GM21423 (cell line): ENCODE results near the gene UBLCP1.
"Not testable (repeated sequence)": the region's sequence is repeated elsewhere in the genome, so short reads cannot be mapped to it uniquely, and the experiment has no call there.

Experiments
- ATAC-seq: cut with Tn5 transposase; IDR thresholded peaks from one replicate; pipeline ENCODE4 v1.9.1; 2021; ENCODE audit warnings: mild to moderate bottlenecking, moderate library complexity; ENCODE audit not compliant: unreplicated experiment

Gene UBLCP1, protein sequence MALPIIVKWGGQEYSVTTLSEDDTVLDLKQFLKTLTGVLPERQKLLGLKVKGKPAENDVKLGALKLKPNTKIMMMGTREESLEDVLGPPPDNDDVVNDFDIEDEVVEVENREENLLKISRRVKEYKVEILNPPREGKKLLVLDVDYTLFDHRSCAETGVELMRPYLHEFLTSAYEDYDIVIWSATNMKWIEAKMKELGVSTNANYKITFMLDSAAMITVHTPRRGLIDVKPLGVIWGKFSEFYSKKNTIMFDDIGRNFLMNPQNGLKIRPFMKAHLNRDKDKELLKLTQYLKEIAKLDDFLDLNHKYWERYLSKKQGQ

DNA sequence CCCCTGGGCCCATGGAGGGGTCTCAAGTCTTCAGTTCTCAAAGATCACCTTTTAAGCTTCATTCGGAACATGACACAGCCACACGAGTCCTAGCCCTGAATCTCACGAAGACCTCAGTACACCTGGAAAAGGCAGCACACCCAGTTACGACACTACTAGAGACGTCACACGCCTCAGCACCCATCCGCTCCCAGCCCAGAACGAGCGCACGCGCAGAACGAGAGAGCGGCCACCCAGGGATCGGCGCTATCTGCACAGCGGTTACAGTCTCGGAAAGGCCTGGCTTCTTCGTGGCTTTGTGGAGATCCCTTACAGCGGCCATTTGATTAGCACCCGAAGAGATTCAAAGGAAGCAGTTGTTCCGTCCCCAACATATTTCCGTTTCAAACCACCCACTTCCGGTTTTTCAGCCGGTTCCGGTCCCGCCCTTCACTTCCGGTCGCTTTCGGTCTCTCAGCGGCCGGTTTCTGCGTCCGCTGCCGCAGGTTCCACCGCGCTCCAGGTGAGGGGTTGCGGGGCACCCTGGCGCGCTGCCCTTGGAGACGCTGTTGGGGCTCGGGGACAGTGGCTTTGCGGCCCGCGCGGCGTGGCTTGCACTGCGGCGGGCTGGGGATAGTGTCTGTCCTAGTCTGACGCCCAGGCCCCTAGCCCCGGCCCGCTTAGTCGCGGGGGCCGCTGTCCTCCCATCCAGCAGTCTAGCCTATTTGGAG is at the start of gene UBLCP1:
Gene UBLCP1, plus strand, starts transcription at position 432 of the 710 bp plus-strand sequence. CDS start 5,626 bp downstream, outside the sequence.
- ATAC-seq, result peak; percentile 91

DNA sequence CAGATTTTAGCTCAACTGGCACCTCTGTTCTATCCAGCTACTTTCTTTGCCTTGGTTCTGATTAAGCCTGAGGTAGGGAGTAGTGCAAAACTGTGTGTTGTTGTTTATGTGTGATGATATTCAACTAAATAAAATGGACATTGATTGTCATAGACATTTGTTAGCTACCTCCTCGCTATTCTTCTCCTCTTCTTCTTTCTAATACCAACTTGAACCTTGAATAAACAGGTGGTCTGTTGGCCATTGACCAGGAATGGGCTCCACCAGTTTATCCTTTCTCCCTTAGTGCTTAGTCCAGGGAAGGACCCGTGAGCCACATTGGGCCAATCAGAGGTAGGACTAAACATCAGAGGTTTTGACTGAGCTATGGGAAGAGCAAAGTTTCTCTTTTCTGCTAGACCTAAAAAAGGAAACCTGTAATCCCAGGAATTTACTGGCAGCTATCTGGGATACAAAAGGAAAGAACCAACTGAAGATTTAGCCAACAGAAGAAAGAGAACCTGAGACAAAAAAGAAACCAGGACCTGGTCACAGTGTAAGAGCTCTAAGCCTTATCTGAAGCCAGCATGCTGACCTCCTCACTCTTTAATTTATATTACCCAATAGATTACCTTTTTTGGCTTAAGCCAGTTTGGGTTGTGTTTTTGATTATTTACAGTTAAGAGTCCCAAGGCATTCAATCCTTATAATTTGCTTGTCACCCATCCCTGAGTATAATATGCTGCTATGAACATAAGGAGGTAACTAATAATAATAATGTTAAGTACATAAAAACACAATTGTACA is 48.4 kb upstream of the UBLCP1 start:
- no peak for ATAC-seq

DNA sequence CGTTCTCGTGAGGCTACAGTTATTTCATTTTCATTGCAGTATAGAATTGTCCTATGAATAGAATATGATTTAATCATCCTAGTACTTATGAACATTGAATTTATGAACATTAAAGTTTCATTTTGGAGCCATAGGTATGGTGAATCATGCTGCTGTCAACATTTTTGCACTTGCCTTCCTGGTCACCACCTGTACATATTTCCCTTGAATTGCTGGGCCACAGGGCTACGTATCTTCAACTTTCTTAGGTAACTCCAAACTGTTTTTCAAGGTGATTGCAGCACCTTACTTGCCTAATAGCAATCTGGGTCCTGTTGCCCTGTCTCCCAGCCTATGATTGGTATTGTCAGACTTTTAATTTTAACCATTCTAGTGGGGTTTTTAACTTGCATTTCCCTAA is 47.2 kb upstream of the UBLCP1 start:
- no peak for ATAC-seq

DNA sequence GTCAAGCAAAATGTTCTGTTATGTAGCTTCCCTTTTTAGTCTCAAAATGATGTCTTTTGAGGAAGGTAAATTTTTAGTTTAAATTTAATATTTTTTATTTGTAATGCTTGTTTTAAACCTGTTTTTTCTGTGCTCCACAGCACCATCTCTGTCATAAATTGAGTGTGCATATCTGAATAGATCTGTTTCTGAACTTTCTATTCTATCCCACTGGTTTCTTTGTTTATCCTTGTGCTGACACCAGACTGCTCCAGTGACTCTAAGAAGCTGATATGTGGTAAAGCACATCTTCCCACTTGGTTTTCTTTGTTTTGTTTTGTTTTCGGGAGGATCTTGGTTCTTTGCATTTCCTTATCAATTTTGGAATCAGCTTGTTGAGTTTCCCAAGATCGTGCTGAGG is 46.6 kb upstream of the UBLCP1 start:
- no peak for ATAC-seq

DNA sequence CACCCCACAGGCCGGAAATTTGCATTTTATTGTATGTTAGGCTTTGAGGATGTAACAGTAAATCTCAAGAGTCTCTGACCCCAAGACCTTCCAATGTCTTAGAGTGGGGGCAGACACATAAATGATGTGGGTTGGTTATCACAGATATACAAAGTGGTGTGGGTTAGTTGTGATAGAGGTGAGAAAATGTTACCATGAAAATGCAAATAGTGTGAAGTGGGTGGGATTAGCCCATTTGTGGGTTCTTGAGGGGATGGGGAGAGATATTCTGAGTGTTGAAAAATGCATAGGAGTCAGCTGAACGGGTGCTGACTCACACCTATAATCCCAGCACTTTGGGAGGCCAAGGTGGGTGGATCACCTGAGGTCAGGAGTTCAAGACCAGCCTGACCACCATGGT is 45.9 kb upstream of the UBLCP1 start:
- no peak for ATAC-seq

DNA sequence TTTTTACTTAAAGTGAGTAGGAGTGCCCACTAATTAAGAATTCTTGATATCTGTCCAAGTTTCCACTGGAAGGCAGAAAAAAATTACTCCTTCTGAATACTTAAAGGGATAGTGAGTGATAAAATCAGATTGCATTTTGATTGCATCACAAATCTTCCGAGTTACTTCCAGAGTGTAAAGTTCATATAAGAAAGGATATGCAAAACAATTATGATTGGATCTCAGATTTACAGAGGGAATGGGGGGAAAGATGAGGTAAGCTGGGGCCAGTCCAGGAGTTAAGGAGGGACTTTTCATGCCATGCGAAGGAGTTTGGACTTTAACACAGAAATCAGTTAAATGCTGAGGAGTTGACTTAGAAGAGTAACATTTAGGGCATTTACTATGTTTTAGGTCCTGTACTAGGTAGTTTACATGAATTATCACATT is 44.5 kb upstream of the UBLCP1 start:
- no peak for ATAC-seq

DNA sequence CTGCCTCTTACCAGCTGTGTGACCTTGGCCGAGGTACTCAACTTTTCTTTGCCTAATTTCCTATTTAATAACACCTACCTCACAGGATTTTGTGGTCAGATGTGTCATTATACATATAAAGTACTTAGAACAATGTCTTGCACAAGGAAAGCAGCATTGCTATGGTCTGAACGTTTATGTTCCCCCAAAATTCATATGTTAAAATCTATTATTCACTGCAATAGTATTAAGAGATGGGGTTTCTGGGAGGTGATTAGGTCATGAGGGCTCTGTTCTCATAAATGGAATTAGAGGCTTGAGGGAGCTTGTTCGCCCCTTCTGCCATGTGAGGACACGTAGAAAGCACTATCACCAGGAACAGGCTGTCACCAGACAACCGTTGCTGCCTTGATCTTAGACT is 42.9 kb upstream of the UBLCP1 start:
- no peak for ATAC-seq

DNA sequence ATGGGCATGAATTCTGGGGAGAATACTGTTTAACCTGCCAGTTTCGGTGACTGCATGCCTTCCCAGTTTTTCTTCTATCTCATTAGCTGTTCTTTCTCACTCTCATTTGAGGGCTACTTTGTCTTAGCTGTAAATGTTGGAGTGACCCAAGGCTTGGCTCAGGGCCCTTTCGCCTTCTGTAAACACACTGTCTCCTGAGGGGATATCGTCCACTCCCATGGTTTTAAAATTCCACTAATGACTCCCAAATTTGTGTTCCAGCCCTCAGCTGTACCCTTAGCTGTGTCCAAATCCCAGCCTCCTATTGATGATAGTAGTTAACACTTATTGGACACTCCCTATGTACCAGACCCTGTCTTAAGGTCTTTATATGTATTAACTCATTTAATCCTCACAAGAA is 39.6 kb upstream of the UBLCP1 start:
- no peak for ATAC-seq

DNA sequence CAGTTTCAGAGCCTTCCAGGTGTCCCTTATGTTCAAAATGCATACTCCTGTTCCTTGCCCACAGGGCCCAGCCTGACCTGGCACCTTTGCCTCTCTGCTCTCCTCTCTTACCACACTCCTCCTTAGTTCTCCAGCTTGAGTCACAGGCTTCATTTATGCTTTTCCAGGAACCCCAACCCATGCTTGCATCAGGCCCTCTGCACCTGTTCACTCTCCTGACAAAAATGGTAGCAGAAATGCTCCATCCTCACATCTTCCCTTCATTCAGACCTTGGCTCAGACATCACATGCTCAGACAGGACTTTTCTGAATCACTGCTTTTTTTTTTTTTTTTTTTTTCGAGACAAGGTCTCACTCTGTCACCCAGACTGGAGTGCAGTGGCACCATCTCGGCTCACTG is 38.6 kb upstream of the UBLCP1 start:
- no peak for ATAC-seq

DNA sequence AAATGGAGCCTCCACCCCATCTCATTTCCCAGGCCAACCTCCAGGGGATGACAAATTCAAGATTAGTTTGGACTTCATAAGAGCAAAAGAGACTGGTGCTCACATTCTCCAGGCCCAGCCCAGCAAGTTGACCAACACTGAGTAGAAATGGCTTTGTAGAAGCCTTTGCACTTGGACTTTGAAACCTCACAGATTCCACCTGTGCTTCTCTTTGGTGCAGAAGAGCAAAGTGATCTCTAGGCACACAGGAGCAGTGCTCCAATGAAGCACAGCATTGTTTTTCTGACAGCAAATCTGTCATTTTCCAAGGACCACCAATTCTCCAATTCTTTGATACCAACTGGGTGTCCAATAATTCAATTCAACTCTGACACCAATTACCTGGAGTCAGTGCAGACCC is 36.6 kb upstream of the UBLCP1 start:
- no peak for ATAC-seq

DNA sequence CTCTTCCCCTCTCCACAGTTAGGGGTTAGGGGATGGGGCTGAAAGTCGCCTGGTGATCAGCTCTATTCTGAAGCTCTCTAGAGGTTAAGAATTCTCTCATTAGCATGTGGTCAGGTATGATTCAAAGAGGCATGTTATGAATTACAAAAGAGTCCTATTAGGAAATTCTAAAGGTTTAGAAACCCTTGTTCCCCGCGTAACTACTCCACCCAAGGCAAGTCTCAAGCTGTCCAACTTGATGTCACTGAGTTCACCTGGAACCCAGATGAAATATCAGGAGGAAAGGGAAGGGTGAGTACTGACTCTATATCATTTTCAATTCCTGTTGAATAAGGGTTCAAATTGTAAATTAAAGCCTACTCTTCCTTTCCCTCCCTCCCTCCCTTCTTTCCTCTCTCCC is 35.6 kb upstream of the UBLCP1 start:
- ATAC-seq, result no peak

DNA sequence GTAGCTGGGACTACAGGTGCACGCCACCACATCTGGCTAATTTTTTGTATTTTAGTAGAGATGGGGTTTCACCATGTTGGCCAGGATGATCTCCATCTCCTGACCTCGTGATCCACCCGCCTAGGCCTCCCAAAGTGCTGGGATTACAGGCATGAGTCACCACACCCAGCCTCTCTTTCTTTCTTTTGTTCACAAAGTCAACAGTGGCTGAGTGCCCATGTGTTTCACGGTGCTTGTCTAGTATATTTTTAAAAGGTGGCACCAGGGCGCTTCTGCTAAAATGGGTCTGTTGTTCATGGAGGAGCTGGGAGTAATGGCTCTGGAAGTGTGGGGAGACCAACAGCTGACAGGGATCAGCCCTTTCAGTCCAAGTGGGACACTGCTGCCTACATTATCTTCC is 35.0 kb upstream of the UBLCP1 start:
- not testable (repeated sequence) for ATAC-seq

DNA sequence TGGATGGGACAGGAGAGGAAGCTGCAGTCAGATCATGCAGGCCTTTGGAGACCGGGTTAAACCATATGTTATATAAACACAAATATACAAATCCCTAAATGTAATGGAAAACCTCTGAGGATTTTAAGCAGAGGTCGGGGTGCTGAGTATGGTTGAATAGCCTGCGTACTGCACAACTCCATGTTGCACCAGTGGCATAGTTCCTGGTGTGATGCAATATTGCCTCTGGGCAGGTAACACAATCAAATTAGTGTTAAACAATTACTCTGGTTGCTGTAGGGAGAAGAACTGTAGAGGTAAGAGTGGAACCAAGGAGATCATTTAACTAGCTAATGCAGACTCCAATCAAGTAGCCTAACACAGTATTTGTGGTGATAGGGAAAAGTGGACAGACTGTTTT is 32.4 kb upstream of the UBLCP1 start:
- no peak for ATAC-seq

DNA sequence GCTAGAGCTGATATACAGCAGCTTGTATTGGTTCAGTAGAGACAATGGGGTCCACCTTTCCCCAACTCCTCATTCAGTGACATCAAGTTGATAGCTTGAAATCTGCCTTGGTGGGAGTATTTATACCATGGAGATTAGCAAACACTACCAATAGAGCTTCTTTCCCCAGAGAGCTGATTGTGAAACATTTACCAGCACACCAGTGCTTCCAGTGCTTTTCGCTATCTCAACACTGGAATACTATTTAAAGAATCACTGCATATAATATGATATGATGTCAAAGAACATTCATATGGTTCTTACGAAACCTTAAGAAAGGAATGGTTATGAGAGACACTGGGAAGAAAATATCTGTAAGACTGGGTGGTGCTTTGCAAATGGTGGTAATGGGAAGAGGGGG is 31.9 kb upstream of the UBLCP1 start:
- ATAC-seq, result no peak

DNA sequence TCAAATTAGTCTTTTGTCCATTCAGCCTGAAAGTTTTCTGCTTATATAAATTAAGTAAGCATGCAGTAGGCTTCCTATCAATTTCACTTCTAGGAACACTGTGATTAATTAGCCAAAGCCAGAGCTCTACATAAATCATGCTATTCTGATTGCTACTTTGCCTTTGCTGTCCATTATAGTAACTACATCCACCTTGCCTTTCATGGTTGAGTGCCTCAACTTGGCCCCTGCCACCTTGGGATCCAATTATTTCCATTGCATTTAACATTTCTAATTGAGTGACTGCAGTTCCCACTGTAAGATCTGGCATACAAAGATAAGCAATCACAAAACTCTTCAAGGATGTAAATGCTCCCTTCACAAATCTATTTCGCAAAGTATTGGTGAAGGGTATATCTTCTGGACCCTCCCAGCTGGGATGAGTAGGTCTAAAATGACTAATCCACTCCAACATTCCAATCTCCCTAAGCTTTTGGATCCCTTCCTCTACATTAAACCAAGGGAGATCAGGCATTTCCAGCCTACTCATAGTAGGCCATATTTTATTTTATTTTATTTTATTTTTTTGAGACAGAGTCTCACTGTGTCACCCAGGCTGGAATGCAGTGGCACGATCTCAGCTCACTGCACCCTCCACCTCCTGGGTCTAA is 27.1 kb upstream of the UBLCP1 start:
- not testable (repeated sequence) for ATAC-seq

DNA sequence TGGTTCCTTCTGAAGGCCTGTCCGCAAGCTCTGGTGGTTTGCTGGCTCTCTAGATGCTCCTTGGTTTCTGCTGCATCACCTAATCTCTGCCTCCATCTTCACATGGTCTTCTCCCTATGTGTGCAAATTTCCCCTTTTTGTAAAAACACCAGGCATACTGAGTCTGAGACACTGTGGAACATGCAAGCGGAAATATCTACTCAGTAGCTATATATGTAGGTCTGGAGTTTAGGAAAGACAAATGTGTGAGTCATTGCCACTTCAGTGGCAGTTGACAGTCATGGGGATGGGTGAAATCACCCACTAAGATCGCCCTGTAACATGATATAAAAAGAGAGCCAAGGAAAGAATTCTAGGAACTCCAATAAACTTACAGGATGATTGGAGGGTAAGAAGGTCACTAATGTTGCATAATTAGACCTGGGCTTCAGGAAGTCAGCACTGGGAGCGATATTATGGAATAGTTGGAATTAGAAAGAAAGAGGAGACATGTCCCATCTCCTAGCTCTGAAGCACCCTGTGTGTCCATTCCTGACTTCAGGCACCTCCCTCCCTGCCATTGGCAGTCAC is 22.7 kb upstream of the UBLCP1 start:
- no peak for ATAC-seq

DNA sequence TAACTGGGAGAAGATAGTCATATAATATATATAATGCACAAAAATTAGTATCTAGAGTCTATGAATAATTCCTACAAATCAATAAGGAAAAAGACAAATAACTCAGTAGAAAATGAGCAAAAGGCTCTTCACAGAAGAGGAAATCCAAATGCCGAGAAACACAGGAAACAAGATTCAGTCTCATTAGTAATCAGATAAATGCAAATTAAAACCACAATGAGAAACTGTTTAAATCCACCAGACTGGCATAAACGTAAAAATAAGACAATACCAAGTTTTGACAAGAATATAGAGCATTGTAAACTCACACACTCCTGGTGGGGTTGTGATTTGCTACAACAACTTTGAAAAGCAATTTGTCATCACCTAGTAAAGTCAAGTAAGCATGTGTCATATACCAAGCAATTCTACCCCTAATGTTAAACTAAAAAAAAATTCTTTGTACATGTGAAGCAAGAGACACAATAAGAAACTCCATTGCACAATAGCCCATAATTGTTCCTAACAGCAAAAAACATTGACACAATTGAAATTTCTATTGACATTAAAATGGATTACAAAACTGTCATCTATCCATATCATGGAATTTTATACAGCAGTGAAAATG is 21.0 kb upstream of the UBLCP1 start:
- no peak for ATAC-seq

DNA sequence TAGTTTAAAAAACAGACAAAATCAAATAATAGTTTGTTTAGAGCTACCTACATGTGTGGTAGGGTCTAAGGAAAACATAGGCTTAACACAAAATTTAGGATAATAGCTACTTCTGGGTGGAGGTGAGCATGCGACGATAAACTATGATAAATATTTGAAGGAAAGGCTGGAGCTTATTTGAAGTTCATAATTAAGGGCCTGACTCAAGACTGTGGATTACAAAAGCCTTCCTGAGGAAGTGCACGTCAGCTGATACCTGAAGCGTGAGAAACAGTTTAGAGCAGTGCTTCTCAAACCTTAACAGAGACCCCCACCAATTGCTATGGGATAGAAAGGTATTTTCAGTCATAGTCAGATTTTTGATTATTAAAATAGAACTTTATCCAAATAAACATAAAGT is 20.4 kb upstream of the UBLCP1 start:
- no peak for ATAC-seq

DNA sequence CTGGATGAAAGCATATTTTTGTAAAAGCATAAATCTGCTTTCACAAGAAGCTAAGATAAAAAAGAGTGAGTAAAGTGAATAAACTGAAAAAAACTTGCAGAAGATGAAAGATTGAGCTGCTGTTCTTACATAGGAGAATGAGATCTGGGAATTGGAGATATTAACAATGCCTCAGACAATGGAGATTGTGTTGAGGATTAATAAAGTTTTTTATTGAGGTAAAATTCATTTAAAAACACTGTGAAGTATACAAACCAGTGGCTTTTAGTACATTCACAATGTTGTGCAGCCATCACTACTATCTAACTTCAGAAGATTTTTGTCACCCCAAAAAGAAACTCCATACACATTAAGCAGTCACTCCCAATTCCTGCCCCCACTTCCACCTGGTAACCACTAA is 19.7 kb upstream of the UBLCP1 start:
- no peak for ATAC-seq

DNA sequence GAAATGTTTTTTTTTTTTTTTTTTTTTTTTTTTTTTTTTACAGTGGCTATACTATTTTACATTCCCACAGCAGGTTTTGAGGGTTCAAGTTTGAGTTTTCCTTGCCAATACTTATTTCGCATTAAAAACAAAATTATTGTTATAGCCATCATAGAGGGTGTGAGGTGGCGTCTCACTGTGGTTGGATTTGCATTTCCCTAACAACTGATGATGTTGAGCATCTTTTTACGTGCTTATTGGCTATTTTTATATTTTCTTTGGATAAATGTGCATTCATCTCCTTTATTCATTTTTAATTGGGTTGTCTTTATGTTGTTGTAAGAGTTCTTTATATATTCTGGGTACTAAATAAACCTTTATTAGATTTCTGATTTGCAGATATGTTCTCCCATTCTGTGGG is 18.9 kb upstream of the UBLCP1 start:
- no peak for ATAC-seq

DNA sequence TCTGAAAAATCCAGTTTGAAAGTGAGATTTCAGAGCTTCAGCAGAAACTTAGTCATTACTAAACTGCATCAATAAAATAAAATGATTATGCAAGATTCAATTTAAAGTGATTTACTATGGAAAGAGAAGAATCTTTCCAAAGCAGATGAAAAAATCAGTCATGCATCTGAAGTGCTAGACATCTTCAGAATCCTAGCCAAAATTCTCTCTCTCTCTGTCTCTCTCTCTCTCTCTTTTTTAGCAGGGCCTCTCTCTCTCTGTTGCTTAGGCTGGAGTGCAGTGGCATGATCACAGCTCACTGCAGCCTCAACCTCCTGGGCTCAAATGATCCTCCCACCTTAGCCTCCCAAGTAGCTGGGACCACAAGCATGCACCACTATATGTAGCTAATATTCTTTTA is 18.2 kb upstream of the UBLCP1 start:
- no peak for ATAC-seq
